ENCODE measurements around the gene GALR2. TPM values are rescaled to one million over a fixed set of nuclear protein-coding genes. Genes with fewer than 3 reads are reported as not detected.
"Not testable (repeated sequence)": the region's sequence is repeated elsewhere in the genome, so short reads cannot be mapped to it uniquely, and the experiment has no call there.

Gene GALR2
- total RNA-seq, 2 donors from 2014 or later: not detected

GRCh38 chr17:76078370-76078769 is 3.8 kb downstream of the GALR2 start:
- DNase-seq; ATAC-seq; intact Hi-C loops (cut with DNase I): not testable (repeated sequence)

DNA sequence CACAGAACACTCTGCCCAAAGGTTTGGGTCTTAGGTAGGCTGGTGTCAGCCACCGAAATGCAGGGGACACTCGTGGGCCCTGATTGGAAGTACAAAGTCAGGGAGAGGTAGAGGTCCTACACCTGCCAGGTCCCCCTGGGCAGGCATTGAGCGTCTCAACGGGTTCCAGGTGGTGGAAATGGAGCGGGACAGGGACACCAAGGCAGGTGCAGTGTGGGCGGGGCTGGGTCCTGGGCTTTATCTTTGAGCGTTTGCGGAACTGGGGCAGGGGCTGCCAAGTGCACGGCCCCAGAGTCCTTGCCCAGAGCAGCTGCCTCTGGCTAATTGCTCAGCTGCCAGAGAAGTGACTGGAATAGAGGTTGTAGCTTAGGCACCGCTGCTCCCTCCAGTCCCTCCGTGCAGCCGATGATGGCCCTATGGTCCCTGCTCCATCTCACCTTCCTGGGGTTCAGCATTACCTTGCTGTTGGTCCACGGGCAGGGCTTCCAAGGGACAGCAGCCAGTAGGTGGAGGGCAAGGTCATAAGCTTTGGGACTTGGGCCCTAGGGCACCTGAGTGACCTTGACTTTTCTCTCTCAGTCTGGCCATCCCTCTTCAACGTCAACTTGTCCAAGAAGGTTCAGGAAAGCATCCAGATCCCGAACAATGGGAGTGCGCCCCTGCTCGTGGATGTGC is 4.4 kb downstream of the GALR2 start, which contains the start of gene ZACN:
Gene ZACN, plus strand, starts transcription at position 323 of the 675 bp plus-strand sequence. Its CDS starts 83 bp downstream, at position 406.
- ATAC-seq (no peak), DNase-seq (no peak)
- intact Hi-C loops (cut with DNase I): no loop called here

- DNase-seq: no peak
- intact Hi-C loops (cut with DNase I): no loop called here
- peak in 1 of 2 donors; percentile 1 for ATAC-seq
These were observed 5.0 kb downstream of the GALR2 start for GRCh38 chr17:76079535-76079955.

DNA sequence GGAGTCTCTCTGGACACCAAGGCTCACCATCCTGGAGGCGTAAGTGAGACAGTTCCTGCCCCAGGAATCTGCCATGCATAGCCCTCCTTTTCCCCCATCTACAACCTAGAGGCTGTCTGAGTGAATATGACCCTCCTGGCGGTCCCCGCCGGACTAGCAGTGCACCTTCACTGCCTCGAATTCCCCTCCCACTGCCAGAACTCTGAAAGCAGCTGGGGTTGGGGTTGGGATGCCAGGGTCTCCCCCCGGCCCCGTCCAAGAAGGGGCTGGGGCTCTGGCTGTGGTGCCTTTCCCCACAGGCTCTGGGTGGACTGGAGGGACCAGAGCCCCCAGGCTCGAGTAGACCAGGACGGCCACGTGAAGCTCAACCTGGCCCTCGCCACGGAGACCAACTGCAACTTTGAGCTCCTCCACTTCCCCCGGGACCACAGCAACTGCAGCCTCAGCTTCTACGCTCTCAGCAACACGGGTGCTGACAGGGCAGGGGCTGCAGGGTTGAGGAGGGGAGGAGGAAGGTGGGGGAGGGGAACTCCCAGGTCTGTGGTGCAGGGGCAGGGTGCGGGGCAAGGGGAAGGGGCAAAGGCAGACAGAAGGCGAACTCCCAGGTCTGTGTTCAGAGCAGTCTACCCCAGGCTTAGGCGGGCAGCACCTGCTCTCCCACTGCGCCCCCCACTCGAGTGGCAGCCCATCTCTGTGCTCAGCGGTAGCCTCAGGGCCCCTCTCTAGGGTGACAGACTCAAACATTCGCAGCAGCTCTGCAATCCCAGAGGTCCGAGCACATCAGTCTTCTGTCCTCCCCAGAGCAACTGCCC is 5.6 kb downstream of the GALR2 start:
- intact Hi-C loops (cut with DNase I): no loop called here
- ATAC-seq: peak; percentile 4 to 15
- no peak for DNase-seq

DNA sequence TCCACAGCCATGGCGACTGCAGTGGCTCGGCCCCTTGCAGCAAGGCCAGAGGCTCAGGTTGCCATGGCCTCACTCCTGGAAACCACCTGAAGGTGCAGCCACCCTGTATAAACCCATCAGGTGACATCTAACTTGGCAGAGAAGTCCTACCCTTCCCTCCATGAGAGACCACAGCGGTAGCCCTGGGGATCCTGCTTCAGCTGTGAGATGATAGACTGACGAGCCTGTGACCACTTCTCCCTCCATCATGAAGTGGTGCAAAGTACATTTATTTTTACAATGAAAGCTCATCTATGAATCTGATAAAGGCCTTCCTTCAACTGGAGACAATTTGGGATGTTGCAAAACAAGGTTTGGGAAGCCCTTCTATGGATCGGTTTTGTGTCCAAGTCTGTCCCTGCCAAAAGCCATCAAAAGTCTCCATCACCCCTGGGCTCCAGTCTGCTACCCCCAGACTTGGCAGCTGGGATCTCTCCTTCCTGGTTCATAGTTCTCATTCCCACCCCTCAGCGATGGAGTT is 6.2 kb downstream of the GALR2 start:
- intact Hi-C loops (cut with DNase I): no loop called here
- ATAC-seq: no peak

DNA sequence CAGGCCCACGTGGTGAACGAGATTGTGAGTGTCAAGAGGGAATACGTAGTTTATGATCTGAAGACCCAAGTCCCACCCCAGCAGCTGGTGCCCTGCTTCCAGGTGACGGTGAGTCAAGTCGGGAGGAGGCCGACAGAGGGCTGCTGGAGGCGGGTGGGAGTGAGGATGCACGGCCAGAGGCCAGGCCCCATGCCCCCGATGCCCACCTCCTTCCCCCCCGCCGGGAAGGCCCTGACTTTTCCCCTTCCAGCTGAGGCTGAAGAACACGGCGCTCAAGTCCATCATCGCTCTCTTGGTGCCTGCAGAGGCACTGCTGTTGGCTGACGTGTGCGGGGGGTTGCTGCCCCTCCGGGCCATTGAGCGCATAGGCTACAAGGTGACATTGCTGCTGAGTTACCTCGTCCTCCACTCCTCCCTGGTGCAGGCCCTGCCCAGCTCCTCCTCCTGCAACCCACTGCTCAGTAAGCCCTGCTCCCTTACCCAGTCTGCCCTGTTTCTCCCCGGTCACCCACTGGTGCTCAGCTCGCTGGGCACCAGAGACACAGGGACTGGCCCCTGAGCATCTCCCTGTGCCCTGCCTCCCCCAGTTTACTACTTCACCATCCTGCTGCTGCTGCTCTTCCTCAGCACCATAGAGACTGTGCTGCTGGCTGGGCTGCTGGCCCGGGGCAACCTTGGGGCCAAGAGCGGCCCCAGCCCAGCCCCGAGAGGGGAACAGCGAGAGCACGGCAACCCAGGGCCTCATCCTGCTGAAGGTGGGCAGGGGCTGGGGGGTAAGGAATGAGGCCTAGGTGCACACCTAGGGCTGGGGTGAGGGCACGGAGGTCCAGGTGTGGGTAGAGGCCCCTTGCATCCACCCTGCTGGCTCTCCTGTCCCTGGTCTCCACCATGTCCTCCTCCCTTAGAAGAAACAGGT is 7.0 kb downstream of the GALR2 start:
- intact Hi-C loops (cut with DNase I): no loop called here
- DNase-seq: no peak
- peak in 1 of 2 donors; percentile 2 for ATAC-seq

More for the DNA sequence above, 6.2 kb downstream of the GALR2 start:
- DNase-seq: no peak

DNA sequence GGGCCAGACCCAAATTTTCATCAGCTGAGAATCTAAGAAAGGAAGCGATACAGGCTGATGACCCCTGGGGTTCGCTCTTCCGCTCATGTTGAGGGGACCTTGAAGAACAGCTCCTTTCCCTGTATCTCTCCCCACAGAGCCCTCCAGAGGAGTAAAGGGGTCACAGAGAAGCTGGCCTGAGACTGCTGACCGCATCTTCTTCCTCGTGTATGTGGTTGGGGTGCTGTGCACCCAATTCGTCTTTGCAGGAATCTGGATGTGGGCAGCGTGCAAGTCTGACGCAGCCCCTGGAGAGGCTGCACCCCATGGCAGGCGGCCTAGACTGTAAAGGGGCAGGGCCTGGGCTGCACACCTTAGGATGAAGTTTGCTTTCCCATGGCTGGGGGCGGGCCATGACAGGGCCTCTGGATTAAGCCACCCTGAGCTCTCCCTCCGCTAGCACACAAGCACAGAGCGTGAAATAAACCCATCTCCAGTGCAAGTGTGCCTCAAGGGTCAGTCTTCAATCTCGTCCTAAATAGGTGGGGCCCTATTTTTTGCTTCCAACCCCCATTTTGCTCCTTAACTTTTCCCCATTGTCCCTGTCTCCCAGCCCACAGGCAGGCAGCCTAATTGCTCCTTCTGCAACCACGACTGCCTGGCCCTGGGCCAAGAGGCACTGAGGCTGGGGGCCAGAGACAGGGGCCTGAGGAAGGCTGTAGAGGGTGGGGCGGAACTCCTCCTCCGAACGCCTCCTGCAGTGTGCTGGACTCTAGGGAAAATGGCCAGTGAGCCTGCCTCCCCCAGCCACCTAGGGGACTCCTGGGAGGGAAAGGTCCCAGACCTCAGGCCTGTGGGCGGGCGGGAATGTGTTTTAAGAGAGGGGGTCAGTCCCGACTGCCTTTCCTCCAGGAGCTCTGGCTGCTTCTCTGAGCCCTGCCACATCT is 8.0 kb downstream of the GALR2 start:
- intact Hi-C loops (cut with DNase I): no loop called here
- ATAC-seq (no peak), DNase-seq (no peak)

GRCh38 chr17:76083536-76084182 is 9.1 kb downstream of the GALR2 start:
- ATAC-seq (no peak), DNase-seq (no peak)
- intact Hi-C loops (cut with DNase I): no loop called here

DNA sequence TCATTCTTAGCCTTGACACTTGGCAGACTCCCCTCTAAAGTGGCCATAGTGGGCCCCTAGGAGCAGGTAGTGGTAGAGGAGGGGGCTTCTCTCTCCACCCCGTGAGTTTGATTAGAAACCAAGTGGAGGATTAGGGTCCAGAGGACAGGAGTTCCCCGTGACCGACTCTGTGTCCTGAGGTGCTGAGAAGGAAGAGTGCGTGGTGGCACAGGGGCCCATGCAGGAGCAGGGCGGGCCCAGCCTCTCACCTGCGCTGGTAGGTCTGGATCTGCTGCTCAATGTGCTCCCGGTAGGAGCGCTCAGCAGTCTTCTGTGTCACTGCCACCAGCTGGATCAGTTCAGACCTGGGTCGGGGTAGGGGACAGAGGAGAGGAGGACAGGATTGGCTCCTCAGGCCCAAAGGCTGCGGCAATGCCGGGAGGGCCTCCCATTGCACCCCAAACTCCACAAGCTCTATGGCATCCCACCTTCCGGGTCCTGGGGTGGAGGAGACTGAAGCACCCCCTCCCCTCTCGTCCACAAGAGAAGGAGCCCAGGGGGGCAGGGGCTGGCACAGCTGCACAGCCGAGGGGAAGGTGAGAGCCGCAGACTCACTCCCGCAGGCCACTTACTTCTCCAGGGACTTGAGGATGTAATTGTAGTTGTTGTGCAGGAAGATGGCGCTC is 10.6 kb downstream of the GALR2 start:
- DNase-seq: no peak
- ATAC-seq: no peak
- intact Hi-C loops (cut with DNase I): no loop called here

GRCh38 chr17:76085731-76086366 is 11.3 kb downstream of the GALR2 start:
- intact Hi-C loops (cut with DNase I): no loop called here
- DNase-seq (no peak), ATAC-seq (no peak)

DNA sequence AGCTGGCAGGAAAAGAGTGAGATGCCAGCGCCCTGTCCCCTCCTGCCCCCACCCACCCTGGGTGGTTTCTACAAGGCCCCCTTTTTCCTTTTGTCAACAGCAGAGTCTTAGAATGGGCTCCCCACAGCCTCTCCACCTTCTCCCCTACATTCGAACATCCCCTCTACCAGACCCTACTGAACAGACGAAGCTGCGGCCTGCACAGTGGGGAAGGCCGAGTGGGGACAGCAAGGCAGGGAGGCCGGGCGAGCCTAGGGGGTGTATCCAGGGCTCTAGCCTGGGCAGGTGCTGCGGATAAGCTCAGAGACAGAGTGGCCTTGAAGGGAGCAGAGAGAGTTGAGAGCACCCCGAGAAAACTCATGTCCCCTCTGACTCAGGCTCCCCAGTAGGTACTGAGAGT is 11.8 kb downstream of the GALR2 start:
- DNase-seq (no peak), ATAC-seq (no peak)
- intact Hi-C loops (cut with DNase I): no loop called here

- no peak for DNase-seq
- ATAC-seq: no peak
- intact Hi-C loops (cut with DNase I): no loop called here
These were observed 12.9 kb downstream of the GALR2 start for GRCh38 chr17:76087531-76087930.

DNA sequence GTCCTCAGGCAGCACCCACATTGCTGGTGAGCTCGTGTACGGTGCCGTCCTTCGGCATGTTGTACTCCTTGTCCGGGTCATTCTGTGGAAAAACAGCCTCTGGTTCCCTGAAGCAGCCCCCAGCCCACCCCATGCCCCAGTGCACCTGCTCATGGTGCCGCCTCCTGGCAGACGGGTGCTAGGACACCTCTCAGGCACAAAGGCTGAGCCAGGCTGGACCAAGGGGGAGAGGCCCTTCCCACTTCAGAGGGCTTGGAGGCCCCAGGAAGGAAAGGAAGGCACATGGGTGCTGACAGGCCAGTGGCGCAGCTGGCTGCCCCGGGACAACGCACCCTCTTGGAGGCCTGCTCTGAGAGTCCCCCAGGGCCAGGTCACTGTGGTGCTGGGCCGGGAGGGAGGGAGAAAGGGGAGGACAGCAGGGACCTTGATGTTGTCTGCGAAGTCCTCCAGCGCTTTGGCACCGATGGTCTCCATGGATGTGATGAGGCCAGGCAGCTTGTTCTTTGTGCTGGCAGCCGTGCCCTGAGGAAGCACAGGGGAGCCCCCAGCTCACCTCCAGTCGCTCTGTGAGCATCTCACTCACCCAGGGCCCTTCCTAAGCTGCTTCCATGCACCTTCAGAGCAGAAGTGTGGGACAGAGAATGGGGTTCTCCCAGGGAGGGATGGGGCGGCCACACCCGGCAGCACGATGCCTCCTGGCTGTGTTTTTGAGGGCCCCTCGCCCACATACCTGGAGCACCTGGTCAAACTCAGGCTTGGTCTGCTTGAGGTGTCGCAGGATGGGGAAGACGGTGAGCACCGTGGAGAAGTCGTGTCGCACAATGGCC is 13.7 kb downstream of the GALR2 start:
- DNase-seq (no peak), ATAC-seq (no peak)
- intact Hi-C loops (cut with DNase I): no loop called here

DNA sequence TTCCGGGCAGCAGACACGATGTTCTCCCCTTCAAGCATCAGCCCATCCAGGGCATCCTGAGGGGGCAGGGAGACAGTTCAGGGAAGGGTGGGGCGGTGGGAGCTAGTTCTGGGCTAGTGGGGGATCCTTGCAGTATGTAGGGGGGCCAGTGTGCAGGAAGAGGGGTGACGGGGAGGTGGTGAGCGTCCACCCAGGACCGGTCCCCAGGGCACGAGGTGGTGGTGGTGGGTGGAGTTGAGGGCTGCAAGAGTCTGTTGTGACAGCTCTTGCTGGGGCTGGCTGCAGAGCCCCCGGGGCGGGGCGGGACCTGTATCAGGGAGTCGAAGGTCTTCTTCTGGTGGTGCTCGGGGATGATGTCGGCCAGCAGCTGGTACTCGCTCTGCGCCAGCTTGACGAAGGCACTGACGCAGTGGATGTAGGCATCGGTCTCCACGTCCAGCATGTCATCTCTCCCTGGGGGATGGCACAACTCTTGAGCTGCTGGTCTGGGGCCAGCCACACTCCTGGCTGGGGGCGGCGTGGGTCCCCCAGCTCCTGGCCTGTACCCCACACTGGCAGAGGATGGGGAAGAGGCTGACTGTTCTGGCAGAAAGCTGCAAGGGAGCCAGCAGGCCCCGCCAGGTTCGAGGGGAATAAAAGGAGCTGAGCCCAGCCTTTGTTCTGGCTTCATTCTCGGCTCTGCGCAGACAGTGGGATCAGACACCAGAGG is 14.4 kb downstream of the GALR2 start:
- intact Hi-C loops (cut with DNase I): no loop called here
- DNase-seq: no peak
- no peak for ATAC-seq

Measured in left cardiac atrium (tissue), 4 donors.